ENCODE data around the gene CCL24.

CCL24 gene

DNA sequence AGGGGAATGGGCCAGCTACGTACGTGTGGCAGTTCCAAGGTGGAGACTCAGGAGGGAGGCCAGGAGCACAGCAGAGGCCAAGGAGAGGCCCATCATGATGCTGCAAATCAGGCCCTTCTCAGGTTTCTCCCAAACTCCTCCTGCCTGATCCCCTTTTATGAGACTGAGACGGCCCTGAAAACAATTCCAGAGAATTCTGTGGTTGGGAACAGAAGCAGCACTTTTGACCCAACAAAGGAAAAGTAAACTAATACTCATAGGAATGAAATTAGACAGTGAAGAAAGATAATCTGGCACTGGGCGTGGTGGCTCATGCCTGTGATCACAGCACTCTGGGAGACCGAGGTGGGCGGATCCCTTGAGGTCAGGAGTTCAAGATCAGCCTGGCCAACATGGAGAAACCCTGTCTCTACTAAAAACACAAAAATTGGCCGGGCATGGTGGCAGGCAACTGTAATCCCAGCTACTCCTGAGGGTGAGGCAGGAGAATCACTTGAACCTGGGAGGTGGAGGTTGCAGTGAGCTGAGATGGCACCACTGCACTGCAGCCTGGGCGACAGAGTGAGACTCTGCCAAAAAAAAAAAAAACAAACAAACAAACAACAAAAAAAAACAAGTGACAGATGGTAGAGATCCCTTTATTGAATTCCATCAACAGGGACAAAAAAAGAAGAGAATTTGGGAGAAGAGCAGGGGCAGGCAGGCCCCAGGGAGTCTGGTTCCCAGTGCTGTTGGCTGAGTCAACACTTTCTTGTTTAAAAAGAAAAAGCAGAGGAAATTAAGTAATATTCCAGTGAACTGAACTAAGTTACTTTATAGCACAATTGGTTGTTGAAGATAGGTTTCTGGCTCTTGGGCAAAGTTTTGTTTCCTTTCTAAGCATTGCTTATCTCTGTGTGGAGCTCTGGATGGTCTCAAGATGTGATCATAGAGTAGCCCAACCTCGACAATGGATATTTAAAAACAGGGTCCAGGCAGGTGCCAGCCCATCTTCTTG lies 41.2 kb downstream of the CCL24 start, which contains the start of gene CCL26:
TSS of gene CCL26 (minus strand) at position 131 of the 997 bp plus-strand sequence. CDS start at position 96, 35 bp downstream.
- TF ChIP-seq FOXM1 (IDR thresholded peaks at IDR 0.05; ENCODE audit: borderline replicate concordance, low read depth) (no peak), TAF1 (IDR thresholded peaks at IDR 0.05; ENCODE audit: low read depth) (no peak), EP300 (IDR thresholded peaks at IDR 0.05; ENCODE audit: borderline replicate concordance) (no peak)
- TF ChIP-seq, protein P1, sequence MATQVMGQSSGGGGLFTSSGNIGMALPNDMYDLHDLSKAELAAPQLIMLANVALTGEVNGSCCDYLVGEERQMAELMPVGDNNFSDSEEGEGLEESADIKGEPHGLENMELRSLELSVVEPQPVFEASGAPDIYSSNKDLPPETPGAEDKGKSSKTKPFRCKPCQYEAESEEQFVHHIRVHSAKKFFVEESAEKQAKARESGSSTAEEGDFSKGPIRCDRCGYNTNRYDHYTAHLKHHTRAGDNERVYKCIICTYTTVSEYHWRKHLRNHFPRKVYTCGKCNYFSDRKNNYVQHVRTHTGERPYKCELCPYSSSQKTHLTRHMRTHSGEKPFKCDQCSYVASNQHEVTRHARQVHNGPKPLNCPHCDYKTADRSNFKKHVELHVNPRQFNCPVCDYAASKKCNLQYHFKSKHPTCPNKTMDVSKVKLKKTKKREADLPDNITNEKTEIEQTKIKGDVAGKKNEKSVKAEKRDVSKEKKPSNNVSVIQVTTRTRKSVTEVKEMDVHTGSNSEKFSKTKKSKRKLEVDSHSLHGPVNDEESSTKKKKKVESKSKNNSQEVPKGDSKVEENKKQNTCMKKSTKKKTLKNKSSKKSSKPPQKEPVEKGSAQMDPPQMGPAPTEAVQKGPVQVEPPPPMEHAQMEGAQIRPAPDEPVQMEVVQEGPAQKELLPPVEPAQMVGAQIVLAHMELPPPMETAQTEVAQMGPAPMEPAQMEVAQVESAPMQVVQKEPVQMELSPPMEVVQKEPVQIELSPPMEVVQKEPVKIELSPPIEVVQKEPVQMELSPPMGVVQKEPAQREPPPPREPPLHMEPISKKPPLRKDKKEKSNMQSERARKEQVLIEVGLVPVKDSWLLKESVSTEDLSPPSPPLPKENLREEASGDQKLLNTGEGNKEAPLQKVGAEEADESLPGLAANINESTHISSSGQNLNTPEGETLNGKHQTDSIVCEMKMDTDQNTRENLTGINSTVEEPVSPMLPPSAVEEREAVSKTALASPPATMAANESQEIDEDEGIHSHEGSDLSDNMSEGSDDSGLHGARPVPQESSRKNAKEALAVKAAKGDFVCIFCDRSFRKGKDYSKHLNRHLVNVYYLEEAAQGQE (IDR thresholded peaks at IDR 0.05; ENCODE audit: low read depth) = no peak
- TF ChIP-seq, protein P2, sequence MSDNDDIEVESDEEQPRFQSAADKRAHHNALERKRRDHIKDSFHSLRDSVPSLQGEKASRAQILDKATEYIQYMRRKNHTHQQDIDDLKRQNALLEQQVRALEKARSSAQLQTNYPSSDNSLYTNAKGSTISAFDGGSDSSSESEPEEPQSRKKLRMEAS (IDR thresholded peaks at IDR 0.05) = no peak

DNA sequence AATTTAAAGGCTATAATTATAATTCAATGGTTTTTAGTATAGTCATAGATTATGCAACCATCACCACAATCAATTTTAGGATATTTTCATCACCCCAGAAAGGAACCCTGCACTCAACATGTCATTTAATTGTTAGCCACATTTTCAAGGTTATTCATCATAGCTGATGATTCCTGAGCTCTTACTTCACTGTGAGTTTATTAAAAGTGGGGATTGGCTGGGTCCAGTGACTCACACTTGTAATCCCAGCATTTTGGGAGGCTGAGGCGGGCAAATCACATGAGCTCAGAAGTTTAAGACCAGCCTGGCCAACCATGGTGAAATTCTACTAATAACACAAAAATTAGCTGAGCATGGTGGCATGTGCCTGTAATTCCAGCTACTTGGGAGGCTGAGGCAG lies 42.4 kb downstream of the CCL24 start:
- TF ChIP-seq FOXM1 (IDR thresholded peaks at IDR 0.05; ENCODE audit: borderline replicate concordance, low read depth) (no peak), TEAD4 (IDR thresholded peaks at IDR 0.05) (no peak), TCF12 (IDR thresholded peaks at IDR 0.05; ENCODE audit: low read depth) (no peak), CEBPB (IDR thresholded peaks at IDR 0.05) (no peak), TAF1 (IDR thresholded peaks at IDR 0.05; ENCODE audit: low read depth) (no peak), NFIC (IDR thresholded peaks at IDR 0.05) (no peak), EGR1 (IDR thresholded peaks at IDR 0.05) (no peak), CREB1 (IDR thresholded peaks at IDR 0.05; ENCODE audit: low read depth) (no peak), ZBTB7A (IDR thresholded peaks at IDR 0.05; ENCODE audit: low read depth) (no peak), YY1 (IDR thresholded peaks at IDR 0.05; ENCODE audit: low read depth) (no peak), RAD21 (IDR thresholded peaks at IDR 0.05; ENCODE audit: low read depth) (no peak), EP300 (IDR thresholded peaks at IDR 0.05; ENCODE audit: borderline replicate concordance) (no peak)
- TF ChIP-seq, protein P1 (IDR thresholded peaks at IDR 0.05; ENCODE audit: low read depth) = no peak
- TF ChIP-seq, protein P2 (IDR thresholded peaks at IDR 0.05) = no peak
- TF ChIP-seq, protein P3, sequence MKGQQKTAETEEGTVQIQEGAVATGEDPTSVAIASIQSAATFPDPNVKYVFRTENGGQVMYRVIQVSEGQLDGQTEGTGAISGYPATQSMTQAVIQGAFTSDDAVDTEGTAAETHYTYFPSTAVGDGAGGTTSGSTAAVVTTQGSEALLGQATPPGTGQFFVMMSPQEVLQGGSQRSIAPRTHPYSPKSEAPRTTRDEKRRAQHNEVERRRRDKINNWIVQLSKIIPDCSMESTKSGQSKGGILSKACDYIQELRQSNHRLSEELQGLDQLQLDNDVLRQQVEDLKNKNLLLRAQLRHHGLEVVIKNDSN (IDR thresholded peaks at IDR 0.05) = no peak

DNA sequence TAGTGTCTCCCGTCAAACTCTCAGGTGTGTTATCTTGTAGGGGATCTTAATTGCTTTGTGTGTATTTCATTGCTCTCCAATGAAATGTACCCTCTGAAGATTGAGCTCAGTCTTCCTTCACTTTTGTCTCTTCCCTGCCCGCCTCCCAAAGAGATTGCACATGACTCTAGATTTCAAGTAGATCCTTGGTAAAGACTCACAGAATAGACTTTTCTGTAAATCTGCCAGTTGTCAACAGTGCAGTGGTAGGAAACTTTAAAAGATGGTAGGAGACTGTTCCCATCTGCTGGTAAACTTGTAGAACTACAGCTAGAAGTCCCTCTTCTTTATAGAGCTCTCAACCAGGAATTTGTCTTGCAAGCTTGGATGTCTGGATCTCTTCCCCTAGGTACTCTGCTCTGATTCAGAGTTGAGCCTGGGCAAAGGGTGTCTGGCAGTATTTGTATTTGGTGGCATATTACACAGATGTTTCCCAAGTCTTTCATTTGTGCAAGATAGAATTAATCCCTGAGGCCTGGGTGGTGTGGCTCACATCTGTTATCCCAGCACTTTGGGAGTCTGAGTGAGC lies 51.2 kb downstream of the CCL24 start:
- TF ChIP-seq, protein P3 (IDR thresholded peaks at IDR 0.05) = no peak
- peak; percentile 87 for TF ChIP-seq RAD21 (IDR thresholded peaks at IDR 0.05; ENCODE audit: low read depth)

All from Ishikawa (cell line).